Suprapubic skin (tissue), 4 donors: ENCODE results near the gene CCDC167. TPM values are rescaled to one million over a fixed set of nuclear protein-coding genes. Genes with fewer than 3 reads are reported as not detected.
A peak's percentile ranks its signal among the peaks of the same experiment; 100 is the strongest.

Experiments used
- DNase-seq, 2 donors: peaks; one replicate each; pipeline ENCODE4 v3.0.0-alpha.2; 2019; ENCODE audit warnings: low spot score in 2 of 2
- H3K27ac ChIP-seq: fragments of 200-600 bp; sonication (generic); one replicate; pipeline ENCODE4 v1.5.1; 2019
- H3K27me3 ChIP-seq: fragments of 200-600 bp; sonication (generic); one replicate; pipeline ENCODE4 v1.5.1; 2019
- H3K36me3 ChIP-seq: fragments of 200-600 bp; sonication (generic); one replicate; pipeline ENCODE4 v1.5.1; 2019
- H3K4me1 ChIP-seq: fragments of 200-600 bp; sonication (generic); one replicate; pipeline ENCODE4 v1.5.1; 2019
- H3K4me3 ChIP-seq: fragments of 200-600 bp; sonication (generic); one replicate; pipeline ENCODE4 v1.5.1; 2019; ENCODE audit warnings: mild to moderate bottlenecking
- H3K9me3 ChIP-seq: fragments of 200-600 bp; sonication (generic); one replicate; pipeline ENCODE4 v1.5.1; 2019
- CTCF ChIP-seq, 2 donors: fragments of 200-600 bp in 1 of 2; fragments of 450-650 bp in 1 of 2; sonication (generic) in 1 of 2; IDR thresholded peaks; one replicate each; pipeline ENCODE4 v1.5.1; 2016 to 2019; ENCODE audit warnings: antibody characterized with exemption in 2 of 2, mild to moderate bottlenecking in 1 of 2, moderate library complexity in 1 of 2
- EP300 ChIP-seq: sonication (generic); formaldehyde crosslinking; IDR thresholded peaks from one replicate; pipeline ENCODE4 v1.6.1; 2017; ENCODE audit warnings: antibody characterized with exemption
- POLR2A ChIP-seq, 2 donors: fragments of 450-650 bp; IDR thresholded peaks; one replicate each; pipeline ENCODE4 v1.6.1; 2017; ENCODE audit warnings: antibody characterized with exemption in 2 of 2, mild to moderate bottlenecking in 2 of 2, moderate library complexity in 2 of 2
- POLR2AphosphoS5 ChIP-seq, 3 donors: sonication (generic); formaldehyde crosslinking; IDR thresholded peaks; one replicate each; pipeline ENCODE4 v1.6.1; 2017; ENCODE audit warnings: antibody characterized with exemption in 3 of 3
- WGBS: methylation state at CpG from one replicate; pipeline ENCODE4 v1.1.5; 2018; 5-methylcytosine and 5-hydroxymethylcytosine counted together
- total RNA-seq, 4 donors: library from RNA; depleted of rRNA; stranded (reverse); fragments of >200 nt; gene quantifications; one replicate each; pipeline ENCODE4 v1.1.0, GENCODE V29; 2016

CCDC167 gene
- total RNA-seq, 4 donors from 2014 or later: 16.3 to 31.3 (median 25.1) TPM

GRCh38 chr6:37484786-37485170 lies 14.9 kb downstream of the CCDC167 start:
- Histone ChIP-seq H3K36me3 (peaks cover 37% of the 10 kb centered on the region), H3K27me3 (no peaks in the 10 kb centered on the region), H3K4me1 (no peaks in the 10 kb centered on the region), H3K9me3 (no peaks in the 10 kb centered on the region), H3K27ac (no peak overlapping the region), H3K4me3 (no peak overlapping the region)
- WGBS: 89% methylated on average over 7 of the region's 7 CpGs
- TF ChIP-seq EP300 (no peak), CTCF (IDR thresholded peaks at IDR 0.05) (no peak), POLR2AphosphoS5 (IDR thresholded peaks at IDR 0.05) (no peak), POLR2A (IDR thresholded peaks at IDR 0.05) (no peak)
- no peak for DNase-seq

GRCh38 chr6:37483917-37484785 lies 15.5 kb downstream of the CCDC167 start:
- no peak for DNase-seq
- H3K36me3 ChIP-seq: peaks cover 43% of the 10 kb centered on the region
- TF ChIP-seq CTCF (IDR thresholded peaks at IDR 0.05) (peak; percentile 42 to 83), POLR2A (IDR thresholded peaks at IDR 0.05) (no peak), EP300 (no peak)
- WGBS: 59% methylated on average over 4 of the region's 20 CpGs
- H3K4me3 ChIP-seq: no peak overlapping the region
- no peaks in the 10 kb centered on the region for H3K9me3 ChIP-seq
- H3K27ac ChIP-seq: no peak overlapping the region
- no peaks in the 10 kb centered on the region for H3K4me1 ChIP-seq
- no peaks in the 10 kb centered on the region for H3K27me3 ChIP-seq

GRCh38 chr6:37483252-37483901 lies 16.3 kb downstream of the CCDC167 start:
- TF ChIP-seq POLR2A (IDR thresholded peaks at IDR 0.05) (no peak), POLR2AphosphoS5 (IDR thresholded peaks at IDR 0.05) (no peak), CTCF (IDR thresholded peaks at IDR 0.05) (no peak), EP300 (no peak)
- 75% methylated on average over 10 of the region's 11 CpGs for WGBS
- Histone ChIP-seq H3K4me1 (no peaks in the 10 kb centered on the region), H3K36me3 (peaks cover 51% of the 10 kb centered on the region), H3K27me3 (no peaks in the 10 kb centered on the region), H3K27ac (no peak overlapping the region), H3K4me3 (no peak overlapping the region), H3K9me3 (no peaks in the 10 kb centered on the region)
- DNase-seq: no peak

- H3K27me3 ChIP-seq: no peaks in the 10 kb centered on the region
- no peaks in the 10 kb centered on the region for H3K9me3 ChIP-seq
- no peaks in the 10 kb centered on the region for H3K4me1 ChIP-seq
- TF ChIP-seq EP300: no peak
- TF ChIP-seq POLR2A (IDR thresholded peaks at IDR 0.05): no peak
- no peak for TF ChIP-seq POLR2AphosphoS5 (IDR thresholded peaks at IDR 0.05)
- TF ChIP-seq CTCF (IDR thresholded peaks at IDR 0.05): no peak
- WGBS: 84% methylated on average over 10 of the region's 10 CpGs
- no peak overlapping the region for H3K27ac ChIP-seq
- H3K36me3 ChIP-seq: peaks cover 58% of the 10 kb centered on the region
- H3K4me3 ChIP-seq: no peak overlapping the region
- DNase-seq: no peak
Observed at GRCh38 chr6:37482606-37483251, 17.0 kb downstream of the CCDC167 start.
